Activated naive CD8-positive, alpha-beta T cell treated with anti-CD3 and anti-CD28 coated beads, Interleukin-2, amount 50 U/mL, for 16 hours (primary cell): ENCODE data around the gene KIF7.

Source experiments
- DNase-seq: peaks from one replicate; pipeline ENCODE4 v3.0.0-alpha.2; 2020; ENCODE audit warnings: low read depth, low spot score

KIF7 gene

GRCh38 chr15:89649013-89649625 is 6.1 kb downstream of the KIF7 start:
- DNase-seq: no peak

GRCh38 chr15:89648106-89649012 is 6.9 kb downstream of the KIF7 start:
- no peak for DNase-seq

- DNase-seq: peak; percentile 15
These were observed 7.9 kb downstream of the KIF7 start for GRCh38 chr15:89647191-89647851.

GRCh38 chr15:89646416-89647141 is 8.7 kb downstream of the KIF7 start:
- DNase-seq: no peak

- no peak for DNase-seq
These were observed 9.6 kb downstream of the KIF7 start for GRCh38 chr15:89645680-89646079.

- DNase-seq: no peak
These were observed 13.2 kb downstream of the KIF7 start for GRCh38 chr15:89642106-89642505.

- DNase-seq: no peak
These were observed 14.2 kb downstream of the KIF7 start for GRCh38 chr15:89641053-89641452.

GRCh38 chr15:89640245-89640644 is 15.0 kb downstream of the KIF7 start:
- DNase-seq: no peak

- no peak for DNase-seq
These were observed 21.7 kb downstream of the KIF7 start for GRCh38 chr15:89633585-89633984.

GRCh38 chr15:89632563-89633430 is 22.5 kb downstream of the KIF7 start:
- DNase-seq: no peak

GRCh38 chr15:89631902-89632264 is 23.4 kb downstream of the KIF7 start:
- no peak for DNase-seq

GRCh38 chr15:89630974-89631901 is 24.0 kb downstream of the KIF7 start:
- no peak for DNase-seq

GRCh38 chr15:89630260-89630659 is 25.0 kb downstream of the KIF7 start:
- DNase-seq: no peak

GRCh38 chr15:89629829-89630228 is 25.4 kb downstream of the KIF7 start:
- DNase-seq: no peak

GRCh38 chr15:89628806-89629715 is 26.2 kb downstream of the KIF7 start:
- no peak for DNase-seq

- DNase-seq: no peak
These were observed 27.0 kb downstream of the KIF7 start for GRCh38 chr15:89628301-89628700.

GRCh38 chr15:89627256-89627970 is 27.9 kb downstream of the KIF7 start:
- no peak for DNase-seq

- no peak for DNase-seq
These were observed 29.6 kb downstream of the KIF7 start for GRCh38 chr15:89625716-89626115.
